Spinal cord (tissue), 10 donors: ENCODE measurements around the gene DEPDC4. TPM values are rescaled to one million over a fixed set of nuclear protein-coding genes. Genes with fewer than 3 reads are reported as not detected.
"Not testable (repeated sequence)": the region's sequence is repeated elsewhere in the genome, so short reads cannot be mapped to it uniquely, and the experiment has no call there.

Source experiments
- DNase-seq, 6 donors: peaks; one replicate each; pipeline versions ENCODE4 v3.0.0 to v3.0.0-alpha.2; 2013 to 2015; ENCODE audit warnings: low spot score in 6 of 6, low read depth in 4 of 6
- H3K27ac ChIP-seq: one replicate; pipeline ENCODE4 v1.5.1; 2013; ENCODE audit warnings: low read depth, low read length, control low read depth
- H3K27me3 ChIP-seq: one replicate; pipeline ENCODE4 v1.6.1; 2013; ENCODE audit warnings: low read length; ENCODE audit not compliant: control insufficient read depth, insufficient read depth
- H3K36me3 ChIP-seq: one replicate; pipeline ENCODE4 v1.6.1; 2013; ENCODE audit warnings: low read length; ENCODE audit not compliant: control insufficient read depth, insufficient read depth
- H3K4me1 ChIP-seq: one replicate; pipeline ENCODE4 v1.6.1; 2013; ENCODE audit warnings: low read length; ENCODE audit not compliant: control insufficient read depth, insufficient read depth
- H3K4me3 ChIP-seq: one replicate; pipeline ENCODE4 v1.5.1; 2013; ENCODE audit warnings: low read depth, low read length, control low read depth
- H3K9me3 ChIP-seq: one replicate; pipeline ENCODE4 v1.6.1; 2013; ENCODE audit warnings: low read length; ENCODE audit not compliant: control insufficient read depth, insufficient read depth
- WGBS: methylation state at CpG from one replicate; pipeline ENCODE4 v1.1.5; 2013; ENCODE audit warnings: missing lambda C conversion rate; ENCODE audit not compliant: insufficient coverage; 5-methylcytosine and 5-hydroxymethylcytosine counted together
- polyA plus RNA-seq, 2 donors: library from polyadenylated mRNA; unstranded; fragments of 120-200 nt; gene quantifications; one replicate each; pipeline ENCODE4 v1.2.1, GENCODE V29; 2013; ENCODE audit not compliant: insufficient read length in 2 of 2
- total RNA-seq, 2 donors: library from RNA; depleted of rRNA in 1 of 2; stranded (reverse); fragments of 120-200 nt in 1 of 2; fragments of >200 nt in 1 of 2; gene quantifications; one replicate each; pipeline versions ENCODE4 v1.2.3 to v1.2.4, GENCODE V29; 2013 to 2014
- donor health status: healthy.

Gene DEPDC4
- total and polyA plus RNA-seq, 4 donors: 1.8 to 3.7 (median 2.1) TPM

GRCh38 chr12:100265732-100266584 is 921 bp downstream of the DEPDC4 start:
- Histone ChIP-seq H3K36me3 (no peaks in the 10 kb centered on the region), H3K4me1 (peaks cover 3% of the 10 kb centered on the region), H3K27ac (peak overlapping the region; percentile 96)

GRCh38 chr12:100265107-100265506 is 1.8 kb downstream of the DEPDC4 start:
- 100% methylated on average over 2 of the region's 5 CpGs for WGBS
- H3K27me3 ChIP-seq, H3K27ac ChIP-seq, H3K36me3 ChIP-seq, DNase-seq, H3K9me3 ChIP-seq, H3K4me3 ChIP-seq, H3K4me1 ChIP-seq: not testable (repeated sequence)

More at GRCh38 chr12:100265732-100266584, 921 bp downstream of the DEPDC4 start:
- no peaks in the 10 kb centered on the region for H3K27me3 ChIP-seq
- no peak for DNase-seq
- no CpG with 5 or more reads among the region's 11 CpGs for whole genome bisulfite sequencing
- H3K9me3 ChIP-seq: no peaks in the 10 kb centered on the region
- peak overlapping the region; percentile 86 for H3K4me3 ChIP-seq

- DNase-seq: no peak
- peaks cover 3% of the 10 kb centered on the region for H3K4me1 ChIP-seq
Observed at GRCh38 chr12:100263131-100263530, 3.7 kb downstream of the DEPDC4 start.

GRCh38 chr12:100258127-100258526 is 8.8 kb downstream of the DEPDC4 start:
- H3K9me3 ChIP-seq: no peaks in the 10 kb centered on the region
- WGBS: no CpG with 5 or more reads among the region's 1 CpG
- no peak overlapping the region for H3K4me3 ChIP-seq
- H3K4me1 ChIP-seq: no peaks in the 10 kb centered on the region
- H3K36me3 ChIP-seq: no peaks in the 10 kb centered on the region
- no peaks in the 10 kb centered on the region for H3K27me3 ChIP-seq
- H3K27ac ChIP-seq: no peak overlapping the region
- DNase-seq: no peak

More at GRCh38 chr12:100263131-100263530, 3.7 kb downstream of the DEPDC4 start:
- Histone ChIP-seq H3K27me3 (no peaks in the 10 kb centered on the region), H3K36me3 (no peaks in the 10 kb centered on the region), H3K27ac (no peak overlapping the region), H3K4me3 (no peak overlapping the region), H3K9me3 (no peaks in the 10 kb centered on the region)
- no CpG with 5 or more reads among the region's 5 CpGs for WGBS

- WGBS: 100% methylated on average over 1 of the region's 1 CpG
- Histone ChIP-seq H3K27me3 (no peaks in the 10 kb centered on the region), H3K4me1 (no peaks in the 10 kb centered on the region), H3K9me3 (no peaks in the 10 kb centered on the region), H3K27ac (no peak overlapping the region), H3K36me3 (no peaks in the 10 kb centered on the region), H3K4me3 (no peak overlapping the region)
- no peak for DNase-seq
Observed at GRCh38 chr12:100254876-100255275, 12.0 kb downstream of the DEPDC4 start.

GRCh38 chr12:100253437-100253836 is 13.4 kb downstream of the DEPDC4 start:
- no peak overlapping the region for H3K4me3 ChIP-seq
- no peaks in the 10 kb centered on the region for H3K36me3 ChIP-seq
- H3K9me3 ChIP-seq: no peaks in the 10 kb centered on the region
- WGBS: no CpG with 5 or more reads among the region's 1 CpG
- no peak overlapping the region for H3K27ac ChIP-seq
- H3K27me3 ChIP-seq: no peaks in the 10 kb centered on the region
- H3K4me1 ChIP-seq: no peaks in the 10 kb centered on the region
- DNase-seq: no peak

GRCh38 chr12:100251917-100252316 is 15.0 kb downstream of the DEPDC4 start:
- WGBS: 100% methylated on average over 1 of the region's 2 CpGs
- H3K4me3 ChIP-seq: no peak overlapping the region
- no peak overlapping the region for H3K27ac ChIP-seq
- no peaks in the 10 kb centered on the region for H3K27me3 ChIP-seq
- H3K4me1 ChIP-seq: no peaks in the 10 kb centered on the region
- no peaks in the 10 kb centered on the region for H3K9me3 ChIP-seq
- peak in 1 of 6 donors; percentile 25 for DNase-seq
- no peaks in the 10 kb centered on the region for H3K36me3 ChIP-seq

GRCh38 chr12:100249941-100250340 is 16.9 kb downstream of the DEPDC4 start:
- H3K9me3 ChIP-seq: no peaks in the 10 kb centered on the region
- H3K27me3 ChIP-seq: no peaks in the 10 kb centered on the region
- H3K36me3 ChIP-seq: no peaks in the 10 kb centered on the region
- H3K4me3 ChIP-seq: no peak overlapping the region
- no peaks in the 10 kb centered on the region for H3K4me1 ChIP-seq
- no peak for DNase-seq
- no peak overlapping the region for H3K27ac ChIP-seq
- 98% methylated on average over 7 of the region's 7 CpGs for WGBS

GRCh38 chr12:100248886-100249285 is 18.0 kb downstream of the DEPDC4 start:
- H3K4me1 ChIP-seq: no peaks in the 10 kb centered on the region
- H3K27me3 ChIP-seq: no peaks in the 10 kb centered on the region
- no peak overlapping the region for H3K27ac ChIP-seq
- DNase-seq: no peak
- no peak overlapping the region for H3K4me3 ChIP-seq
- no peaks in the 10 kb centered on the region for H3K9me3 ChIP-seq
- no peaks in the 10 kb centered on the region for H3K36me3 ChIP-seq

GRCh38 chr12:100247765-100248164 is 19.1 kb downstream of the DEPDC4 start:
- Histone ChIP-seq H3K4me1 (no peaks in the 10 kb centered on the region), H3K27ac (no peak overlapping the region), H3K4me3 (no peak overlapping the region), H3K27me3 (no peaks in the 10 kb centered on the region), H3K9me3 (no peaks in the 10 kb centered on the region), H3K36me3 (no peaks in the 10 kb centered on the region)
- DNase-seq: no peak
- no CpG with 5 or more reads among the region's 4 CpGs for WGBS
